Measurements from ENCODE around the gene ELL2.
A peak's percentile ranks its signal among the peaks of the same experiment; 100 is the strongest.
"Not testable (repeated sequence)": the region's sequence is repeated elsewhere in the genome, so short reads cannot be mapped to it uniquely, and the experiment has no call there.

The ELL2 gene

GRCh38 chr5:95907067-95907705 is 54.5 kb downstream of the ELL2 start:
- Histone ChIP-seq H3K9me3 (no peaks in the 10 kb centered on the region), H3K36me3 (no peaks in the 10 kb centered on the region), H3K4me3 (ENCODE audit: low read depth, low read length) (no peak overlapping the region), H3K4me1 (no peaks in the 10 kb centered on the region), H3K27me3 (no peaks in the 10 kb centered on the region)
- TF ChIP-seq CTCF (IDR thresholded peaks at IDR 0.05; ENCODE audit: low read depth, low read length): no peak
- no peak for DNase-seq

GRCh38 chr5:95906398-95906797 is 55.3 kb downstream of the ELL2 start:
- not testable (repeated sequence) for H3K4me3 ChIP-seq (ENCODE audit: low read depth, low read length); H3K4me1 ChIP-seq; DNase-seq; H3K36me3 ChIP-seq; H3K27me3 ChIP-seq; H3K9me3 ChIP-seq

- no peak for DNase-seq
- no peak for TF ChIP-seq CTCF (IDR thresholded peaks at IDR 0.05; ENCODE audit: low read depth, low read length)
- Histone ChIP-seq H3K4me1 (peaks cover 11% of the 10 kb centered on the region), H3K4me3 (ENCODE audit: low read depth, low read length) (no peak overlapping the region), H3K9me3 (no peaks in the 10 kb centered on the region), H3K27me3 (no peaks in the 10 kb centered on the region), H3K36me3 (no peaks in the 10 kb centered on the region)
These were observed 56.8 kb downstream of the ELL2 start for GRCh38 chr5:95904827-95905226.

GRCh38 chr5:95903838-95904237 is 57.8 kb downstream of the ELL2 start:
- no peak for DNase-seq
- Histone ChIP-seq H3K27me3 (no peaks in the 10 kb centered on the region), H3K4me1 (peaks cover 12% of the 10 kb centered on the region), H3K36me3 (no peaks in the 10 kb centered on the region), H3K9me3 (no peaks in the 10 kb centered on the region), H3K4me3 (ENCODE audit: low read depth, low read length) (no peak overlapping the region)
- no peak for TF ChIP-seq CTCF (IDR thresholded peaks at IDR 0.05; ENCODE audit: low read depth, low read length)

GRCh38 chr5:95901676-95902627 is 59.7 kb downstream of the ELL2 start:
- no peak for TF ChIP-seq CTCF (IDR thresholded peaks at IDR 0.05; ENCODE audit: low read depth, low read length)
- Histone ChIP-seq H3K4me1 (peaks cover 12% of the 10 kb centered on the region), H3K4me3 (ENCODE audit: low read depth, low read length) (no peak overlapping the region), H3K27me3 (no peaks in the 10 kb centered on the region), H3K9me3 (no peaks in the 10 kb centered on the region), H3K36me3 (no peaks in the 10 kb centered on the region)
- DNase-seq: no peak

GRCh38 chr5:95900383-95900958 is 61.2 kb downstream of the ELL2 start:
- H3K4me1 ChIP-seq: peaks cover 12% of the 10 kb centered on the region
- H3K27me3 ChIP-seq: no peaks in the 10 kb centered on the region
- no peaks in the 10 kb centered on the region for H3K36me3 ChIP-seq
- DNase-seq: peak; percentile 77
- no peak for TF ChIP-seq CTCF (IDR thresholded peaks at IDR 0.05; ENCODE audit: low read depth, low read length)
- no peak overlapping the region for H3K4me3 ChIP-seq (ENCODE audit: low read depth, low read length)
- no peaks in the 10 kb centered on the region for H3K9me3 ChIP-seq

Data from BE2C (cell line).